HFFc6 (cell line): ENCODE data around the gene KCNQ2. TPM values are rescaled to one million over a fixed set of nuclear protein-coding genes. Genes with fewer than 3 reads are reported as not detected.

Source experiments
- DNase-seq: peaks from one replicate; pipeline ENCODE4 v3.0.0-alpha.2; 2018
- H3K27ac Mint-ChIP-seq: 2 replicates; pipeline ENCODE4 v1.8.0; 2020; ENCODE audit warnings: mild to moderate bottlenecking, mixed read lengths
- H3K27me3 Mint-ChIP-seq: 2 replicates; pipeline ENCODE4 v1.8.0; 2021; ENCODE audit warnings: mild to moderate bottlenecking, moderate library complexity, mixed read lengths; ENCODE audit not compliant: insufficient read depth
- H3K36me3 Mint-ChIP-seq: 2 replicates; pipeline ENCODE4 v1.8.0; 2021; ENCODE audit warnings: low read depth, mixed read lengths
- H3K4me1 Mint-ChIP-seq: 2 replicates; pipeline ENCODE4 v1.8.0; 2020; ENCODE audit warnings: low read depth, mixed read lengths
- H3K4me3 Mint-ChIP-seq: 2 replicates; pipeline ENCODE4 v1.8.0; 2020; ENCODE audit warnings: mild to moderate bottlenecking, moderate library complexity, mixed read lengths
- H3K9me3 Mint-ChIP-seq: 2 replicates; pipeline ENCODE4 v1.8.0; 2020; ENCODE audit warnings: mild to moderate bottlenecking, mixed read lengths
- total RNA-seq, 6 experiments: library from RNA; stranded (reverse); fragmentation: NEBNext Ultra II Directional; extraction: Animal tissue kit (Norgen Biotek cat#: 25700); gene quantifications; 2 replicates in 1 of 6; 3 replicates in 5 of 6; pipeline ENCODE4 v1.2.3, GENCODE V29; 2021
- TF ChIP-seq, protein P1 (sequence below): fragments of 200-600 bp; sonication (generic); IDR thresholded peaks from 2 replicates; pipeline ENCODE4 v1.5.0; 2021; ENCODE audit warnings: antibody characterized with exemption, mild to moderate bottlenecking

KCNQ2 gene
- total RNA-seq, 6 experiments from 2014 or later = not detected

DNA sequence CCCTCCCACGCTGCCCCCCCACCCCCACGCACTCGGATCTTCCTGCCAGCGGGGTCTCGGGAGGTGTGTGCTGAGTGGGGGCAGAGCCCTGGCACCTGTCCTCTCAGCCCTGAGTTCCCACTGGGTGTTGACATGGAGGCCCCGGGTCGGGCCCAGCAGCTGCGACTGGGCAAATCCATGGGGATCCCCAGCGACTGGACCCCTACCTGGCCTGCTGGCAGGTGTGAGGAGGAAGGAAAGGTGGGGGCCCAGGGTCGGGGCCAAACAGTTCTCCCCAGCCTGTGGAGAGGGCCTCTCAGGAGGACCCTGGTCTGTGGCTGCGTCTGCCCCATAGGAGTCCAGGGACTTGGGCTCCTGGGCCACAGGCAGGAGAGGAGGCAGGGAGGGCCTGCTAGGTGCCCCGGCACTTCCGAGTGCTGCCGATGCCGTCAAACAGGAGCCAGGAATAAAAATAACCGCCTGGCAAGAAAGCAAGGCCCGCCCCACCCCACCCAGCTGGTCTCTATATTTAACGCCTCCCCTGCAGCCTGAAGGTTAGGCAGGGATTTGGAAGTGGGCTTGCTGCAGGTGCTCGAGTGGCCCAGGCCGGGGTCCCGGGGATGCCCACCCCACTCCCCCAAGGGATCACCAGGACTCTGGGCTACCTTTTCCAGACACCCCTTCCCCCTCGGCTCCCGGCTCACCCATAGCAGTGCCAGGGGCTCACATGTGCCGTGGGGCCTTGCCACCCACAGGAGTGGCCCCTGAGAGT, 27.9 kb upstream of the KCNQ2 start:
- H3K9me3 Mint-ChIP-seq = peaks cover 14% of the 10 kb centered on the region; the same call in 1 of the 2 replicates
- no peaks in the 10 kb centered on the region for H3K36me3 Mint-ChIP-seq
- TF ChIP-seq, protein P1, sequence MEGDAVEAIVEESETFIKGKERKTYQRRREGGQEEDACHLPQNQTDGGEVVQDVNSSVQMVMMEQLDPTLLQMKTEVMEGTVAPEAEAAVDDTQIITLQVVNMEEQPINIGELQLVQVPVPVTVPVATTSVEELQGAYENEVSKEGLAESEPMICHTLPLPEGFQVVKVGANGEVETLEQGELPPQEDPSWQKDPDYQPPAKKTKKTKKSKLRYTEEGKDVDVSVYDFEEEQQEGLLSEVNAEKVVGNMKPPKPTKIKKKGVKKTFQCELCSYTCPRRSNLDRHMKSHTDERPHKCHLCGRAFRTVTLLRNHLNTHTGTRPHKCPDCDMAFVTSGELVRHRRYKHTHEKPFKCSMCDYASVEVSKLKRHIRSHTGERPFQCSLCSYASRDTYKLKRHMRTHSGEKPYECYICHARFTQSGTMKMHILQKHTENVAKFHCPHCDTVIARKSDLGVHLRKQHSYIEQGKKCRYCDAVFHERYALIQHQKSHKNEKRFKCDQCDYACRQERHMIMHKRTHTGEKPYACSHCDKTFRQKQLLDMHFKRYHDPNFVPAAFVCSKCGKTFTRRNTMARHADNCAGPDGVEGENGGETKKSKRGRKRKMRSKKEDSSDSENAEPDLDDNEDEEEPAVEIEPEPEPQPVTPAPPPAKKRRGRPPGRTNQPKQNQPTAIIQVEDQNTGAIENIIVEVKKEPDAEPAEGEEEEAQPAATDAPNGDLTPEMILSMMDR = no peak
- no peaks in the 10 kb centered on the region for H3K4me1 Mint-ChIP-seq
- H3K4me3 Mint-ChIP-seq = no peak overlapping the region
- H3K27me3 Mint-ChIP-seq = peaks cover 17% of the 10 kb centered on the region
- no peak for DNase-seq
- no peak overlapping the region for H3K27ac Mint-ChIP-seq

DNA sequence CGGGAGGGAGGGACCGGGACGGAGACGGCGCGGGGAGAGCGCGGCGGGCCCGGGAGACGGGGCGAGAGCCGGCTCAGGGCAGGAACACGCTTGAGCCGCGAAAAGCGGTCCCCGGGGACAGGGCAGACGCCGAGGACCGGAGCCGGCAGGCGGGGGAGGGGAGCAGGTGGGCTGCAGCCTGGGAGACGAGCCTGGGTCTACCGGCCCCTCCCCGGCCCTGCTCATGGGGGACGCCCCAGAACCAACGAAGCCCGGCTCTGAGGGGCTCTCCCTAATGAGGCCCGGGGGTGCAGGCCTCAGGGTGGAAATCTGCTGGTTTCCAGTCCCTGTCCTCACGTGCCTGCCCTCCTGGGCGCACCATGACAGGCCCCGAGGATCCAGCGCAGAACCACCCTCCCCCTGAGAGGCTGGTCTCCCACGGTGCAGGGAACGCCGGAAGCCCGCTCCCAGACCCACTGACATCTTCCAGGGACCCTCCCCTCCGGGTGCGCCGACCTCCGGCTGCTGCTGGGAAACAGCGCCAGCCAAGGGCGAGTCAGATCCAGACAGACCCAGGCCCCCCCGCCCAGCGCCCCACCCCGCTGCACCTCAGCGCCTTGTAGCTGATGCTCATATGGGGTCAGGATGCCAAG, 27.0 kb upstream of the KCNQ2 start:
- no peak for DNase-seq
- H3K27ac Mint-ChIP-seq = no peak overlapping the region
- H3K27me3 Mint-ChIP-seq = peaks cover 8% of the 10 kb centered on the region
- H3K4me1 Mint-ChIP-seq = no peaks in the 10 kb centered on the region
- H3K9me3 Mint-ChIP-seq = peaks cover 5% of the 10 kb centered on the region; the same call in 1 of the 2 replicates
- H3K36me3 Mint-ChIP-seq = no peaks in the 10 kb centered on the region
- no peak overlapping the region for H3K4me3 Mint-ChIP-seq
- TF ChIP-seq, protein P1 = no peak

DNA sequence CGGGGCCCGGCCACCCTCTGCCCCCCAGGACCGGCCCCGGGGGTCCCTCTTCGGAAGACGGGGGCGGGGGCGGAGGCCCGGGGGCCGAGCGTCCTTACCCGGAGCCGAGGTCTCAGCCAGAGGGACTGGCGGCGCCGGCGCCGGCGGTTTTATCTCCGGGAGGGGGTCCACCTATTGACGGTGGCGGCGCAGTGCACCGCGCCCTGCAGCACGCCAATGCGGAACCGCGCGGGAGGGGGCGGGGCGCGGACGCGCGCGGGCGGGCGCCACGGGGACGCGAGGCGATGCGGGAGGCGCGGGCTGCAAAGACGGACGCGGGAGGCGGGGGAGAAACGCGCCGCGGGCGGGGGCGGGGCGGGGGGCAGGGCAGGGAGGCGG, 26.5 kb upstream of the KCNQ2 start, which contains the start of gene EEF1A2:
Gene EEF1A2, minus strand, starts transcription at position 124 of the 378 bp plus-strand sequence. CDS start 1,320 bp downstream, outside the sequence.
- TF ChIP-seq, protein P1 = peak; percentile 13; the same call in 1 of the 2 replicates
- Mint-ChIP-seq H3K27me3 (peaks cover 3% of the 10 kb centered on the region; the same call in 1 of the 2 replicates), H3K4me1 (no peaks in the 10 kb centered on the region), H3K27ac (no peak within 1 kb of the TSS), H3K9me3 (peaks cover under 1% of the 10 kb centered on the region; the same call in 1 of the 2 replicates), H3K4me3 (no peak within 1 kb of the TSS), H3K36me3 (no peaks in the 10 kb centered on the region)
- DNase-seq = no peak

DNA sequence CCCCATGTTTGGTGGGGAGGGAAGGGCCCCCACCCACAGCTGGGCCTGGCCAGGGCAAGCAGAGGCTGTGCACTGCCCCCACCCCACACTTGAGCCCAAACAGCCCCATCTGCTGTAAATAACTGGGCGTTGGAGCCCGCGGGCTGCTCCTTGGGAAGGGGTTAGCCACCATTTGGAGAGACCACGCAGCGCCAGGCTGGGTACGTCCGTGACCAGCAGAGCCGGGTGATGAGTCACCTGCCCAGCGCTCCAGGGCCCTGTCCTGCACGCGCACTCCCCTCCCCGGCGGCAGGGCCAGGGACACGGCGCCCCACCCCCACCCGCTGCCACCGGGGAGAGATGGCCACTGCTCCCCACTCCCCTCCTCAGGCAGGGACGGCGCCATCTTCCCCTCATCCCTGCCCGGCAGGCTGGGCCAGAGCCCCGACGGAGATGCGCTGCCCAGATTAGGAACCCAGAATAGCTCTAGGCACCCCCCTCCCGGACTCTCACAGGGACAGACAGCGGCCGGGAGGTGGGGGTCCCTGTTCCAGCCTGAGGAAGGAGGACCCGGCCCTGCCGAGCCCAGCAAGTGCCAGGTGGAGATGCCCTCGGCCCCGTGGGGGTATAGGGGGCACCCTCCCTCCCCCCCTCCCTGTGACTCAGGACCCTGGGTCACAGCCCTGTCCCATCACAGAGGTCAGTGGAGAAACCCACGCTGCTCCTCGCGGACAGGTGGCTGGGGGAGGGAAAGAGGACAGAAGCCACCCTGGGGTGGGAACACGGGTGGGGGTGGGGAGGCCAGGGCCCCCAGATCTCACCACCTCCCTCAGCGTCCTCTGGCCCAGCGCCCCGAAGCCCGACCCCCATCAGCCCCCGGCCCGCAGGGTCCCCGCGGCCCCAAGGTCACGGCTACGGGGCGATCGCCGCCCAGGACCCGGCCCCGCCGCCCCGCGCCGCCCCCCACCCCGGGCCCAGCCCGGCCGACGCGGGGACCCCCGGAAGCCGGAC, 25.8 kb upstream of the KCNQ2 start:
- H3K36me3 Mint-ChIP-seq = no peaks in the 10 kb centered on the region
- no peaks in the 10 kb centered on the region for H3K9me3 Mint-ChIP-seq
- H3K27ac Mint-ChIP-seq = no peak overlapping the region
- H3K27me3 Mint-ChIP-seq = no peaks in the 10 kb centered on the region; the same call in 1 of the 2 replicates
- peak; percentile 12 for DNase-seq
- H3K4me3 Mint-ChIP-seq = no peak overlapping the region
- TF ChIP-seq, protein P1 = no peak
- no peaks in the 10 kb centered on the region for H3K4me1 Mint-ChIP-seq
